Endothelial cell of umbilical vein (primary cell): Measurements from ENCODE around the gene DOC2B. TPM values are rescaled to one million over a fixed set of nuclear protein-coding genes. Genes with fewer than 3 reads are reported as not detected.

Source experiments
- BruUV-seq: library from RNA; stranded (reverse); fragments of 400-500 nt; replicated peaks from 2 replicates; lab custom pipeline; 2021; lab: Mats Ljungman, UMichigan
- CTCF ChIA-PET: fragments of 300-600, 350-600 bp; sonication (Branson Sonifier 250); formaldehyde crosslinking; loops from one replicate; lab custom pipeline; 2021; ENCODE audit warnings: antibody characterized with exemption, inconsistent platforms; lab: Charles Lee
- POLR2A ChIA-PET: fragments of 300-600, 350-600 bp; sonication (Branson Sonifier 250); formaldehyde crosslinking; loops from one replicate; lab custom pipeline; 2021; ENCODE audit warnings: antibody characterized with exemption, inconsistent platforms; lab: Charles Lee
- DNase-seq: peaks from one replicate; pipeline ENCODE4 v3.0.0-alpha.2; 2011; ENCODE audit warnings: low read depth, low spot score
- FAIRE-seq: peaks from 2 replicates; lab custom pipeline; 2011; peaks lifted over from hg19 to GRCh38; lab: Jason Lieb, UNC
- H2AFZ ChIP-seq: 2 replicates; pipeline ENCODE4 v1.6.0; 2012; ENCODE audit warnings: low read depth, low read length, control low read depth, inconsistent platforms
- H3K27ac ChIP-seq: 2 replicates; pipeline ENCODE4 v1.5.1; 2011; ENCODE audit warnings: low read depth, mild to moderate bottlenecking, control low read depth, low read length, moderate library complexity; ENCODE audit not compliant: insufficient read depth
- H3K27me3 ChIP-seq, 2 experiments: 2 replicates each; pipeline versions ENCODE4 v1.6.0 to v1.6.1; 2011; ENCODE audit warnings: low read length in 2 of 2, mixed read lengths in 1 of 2; ENCODE audit not compliant: control insufficient read depth in 2 of 2, insufficient read depth in 2 of 2
- H3K36me3 ChIP-seq, 2 experiments: 2 replicates in 1 of 2; 3 replicates in 1 of 2; pipeline ENCODE4 v1.5.1; 2011; ENCODE audit warnings: low read length in 2 of 2, mild to moderate bottlenecking in 1 of 2, moderate library complexity in 1 of 2; ENCODE audit not compliant: control insufficient read depth in 2 of 2, insufficient read depth in 2 of 2; ENCODE audit errors: extremely low read depth in 1 of 2
- H3K4me1 ChIP-seq: 3 replicates; pipeline ENCODE4 v1.5.1; 2011; ENCODE audit warnings: mild to moderate bottlenecking, low read length; ENCODE audit not compliant: control insufficient read depth, insufficient read depth; ENCODE audit errors: extremely low read depth
- H3K4me2 ChIP-seq: 2 replicates; pipeline ENCODE4 v1.6.1; 2011; ENCODE audit warnings: low read length, control low read depth, mixed read lengths; ENCODE audit not compliant: insufficient read depth
- H3K4me3 ChIP-seq, 3 experiments: fragments of 200-600 bp in 1 of 3; sonication (generic), shearing (Covaris generic) in 1 of 3; replicated peaks in 1 of 3; 2 replicates each; pipeline ENCODE4 v1.5.1; 2011 to 2016; ENCODE audit warnings: control low read depth in 3 of 3, low read length in 3 of 3, mild to moderate bottlenecking in 2 of 3, inconsistent platforms in 1 of 3, low read depth in 1 of 3, moderate library complexity in 1 of 3; ENCODE audit not compliant: insufficient read depth in 1 of 3
- H3K79me2 ChIP-seq: 2 replicates; pipeline ENCODE4 v1.6.0; 2012; ENCODE audit warnings: low read length, inconsistent platforms; ENCODE audit not compliant: control insufficient read depth, insufficient read depth
- H3K9ac ChIP-seq: replicated peaks from 2 replicates; pipeline ENCODE3; 2011; ENCODE audit warnings: low read length, control low read depth; ENCODE audit not compliant: insufficient read depth; ENCODE audit errors: extremely low read depth
- H3K9me1 ChIP-seq: replicated peaks from 3 replicates; pipeline ENCODE4 v1.6.0; 2011; ENCODE audit warnings: mild to moderate bottlenecking, low read length; ENCODE audit not compliant: control insufficient read depth, insufficient read depth; ENCODE audit errors: extremely low read depth
- H3K9me3 ChIP-seq: replicated peaks from 2 replicates; pipeline ENCODE4 v1.5.1; 2012; ENCODE audit warnings: low read length, inconsistent platforms; ENCODE audit not compliant: control insufficient read depth, insufficient read depth
- H4K20me1 ChIP-seq: replicated peaks from 2 replicates; pipeline ENCODE3; 2011; ENCODE audit warnings: mild to moderate bottlenecking, low read length; ENCODE audit not compliant: control insufficient read depth, insufficient read depth; ENCODE audit errors: extremely low read depth
- CTCF ChIP-seq, 2 donors: IDR thresholded peaks; 1 replicate in 1 of 2; 2 replicates in 1 of 2; pipeline ENCODE4 v1.5.1; 2011; ENCODE audit warnings: low read length in 2 of 2, mild to moderate bottlenecking in 2 of 2, moderate library complexity in 2 of 2, control low read depth in 1 of 2, inconsistent platforms in 1 of 2, low read depth in 1 of 2; ENCODE audit not compliant: insufficient read depth in 1 of 2; ENCODE audit errors: extremely low read depth in 1 of 2
- EZH2 ChIP-seq: IDR thresholded peaks from 2 replicates; pipeline ENCODE4 v1.6.1; 2012; ENCODE audit warnings: borderline replicate concordance, low read depth, mild to moderate bottlenecking, moderate library complexity, low read length, inconsistent platforms; ENCODE audit not compliant: severe bottlenecking
- FOS ChIP-seq: IDR thresholded peaks from 2 replicates; pipeline ENCODE4 v1.6.1; 2011; ENCODE audit warnings: mild to moderate bottlenecking, low read length, moderate library complexity, borderline replicate concordance; ENCODE audit not compliant: insufficient read depth
- GATA2 ChIP-seq: IDR thresholded peaks from 2 replicates; pipeline ENCODE4 v1.7.0; 2011; ENCODE audit warnings: low read depth, mild to moderate bottlenecking, moderate library complexity, mixed read lengths, low read length; ENCODE audit not compliant: insufficient read length, insufficient read depth
- JUN ChIP-seq: IDR thresholded peaks from 2 replicates; pipeline ENCODE4 v1.6.1; 2011; ENCODE audit warnings: borderline replicate concordance, low read depth; ENCODE audit not compliant: insufficient read length, insufficient read depth
- MAX ChIP-seq: IDR thresholded peaks from 2 replicates; pipeline ENCODE4 v1.6.1; 2011; ENCODE audit not compliant: insufficient read depth, insufficient read length
- MYC ChIP-seq: IDR thresholded peaks from one replicate; pipeline ENCODE4 v1.6.1; 2011; ENCODE audit warnings: mild to moderate bottlenecking, low read depth, low read length
- POLR2A ChIP-seq: IDR thresholded peaks from 2 replicates; pipeline ENCODE4 v1.6.1; 2012; ENCODE audit warnings: low read depth, mild to moderate bottlenecking, control low read depth, low read length
- POLR2AphosphoS5 ChIP-seq: IDR thresholded peaks from 2 replicates; pipeline ENCODE4 v1.6.1; 2012; ENCODE audit warnings: low read depth, mild to moderate bottlenecking, control low read depth, low read length, moderate library complexity; ENCODE audit not compliant: insufficient read depth
- dilution Hi-C: fragments of 300-500 bp; cut with MboI; formaldehyde crosslinking; loops from one replicate; pipeline ENCODE4 v1.15.0; 2019; ENCODE audit warnings: low sequenced_read_pairs; ENCODE audit not compliant: extremely low pct_ligation_motif_present
- intact Hi-C: fragments of 100-400 bp; cut with micrococcal nuclease; formaldehyde crosslinking; loops from one replicate; pipeline ENCODE4 v1.10.0; 2022
- polyA plus RNA-seq, 4 experiments: library from polyadenylated mRNA; depleted of rRNA in 3 of 4; stranded (reverse) in 3 of 4; unstranded in 1 of 4; fragments of >200 nt; gene quantifications; 2 replicates each; pipeline versions ENCODE4 v1.2.1 to v1.2.3, GENCODE V29; 2011 to 2012; ENCODE audit warnings: missing spikeins in 1 of 4
- total RNA-seq: library from RNA; stranded (reverse); gene quantifications from 2 replicates; pipeline ENCODE4 v1.2.3, GENCODE V29; 2021

The DOC2B gene
- total and polyA plus RNA-seq, 2 donors (not counting 3 experiments of a cell fraction or from before 2014, with no cell fraction given), result 0.10 to 0.22 TPM

GRCh38 chr17:149231-149630 is 32.2 kb downstream of the DOC2B start:
- Histone ChIP-seq H4K20me1 (no peaks in the 10 kb centered on the region), H2AFZ (no peak overlapping the region), H3K27ac (no peak overlapping the region), H3K79me2 (no peaks in the 10 kb centered on the region), H3K4me1 (peaks cover 8% of the 10 kb centered on the region), H3K4me2 (no peak overlapping the region), H3K27me3 (no peaks in the 10 kb centered on the region), H3K36me3 (no peaks in the 10 kb centered on the region), H3K4me3 (no peak overlapping the region), H3K9me1 (no peaks in the 10 kb centered on the region), H3K9me3 (no peaks in the 10 kb centered on the region), H3K9ac (no peak overlapping the region)
- intact Hi-C loops (loop anchor here (5.0 kb wide), 1 partner anchor 553 kb away; no protein-coding TSS in a partner anchor), dilution Hi-C loops (no loop called here)
- ChIA-PET POLR2A (no interaction called here), CTCF (interaction anchor here (1.0 to 1.7 kb wide), 6 partner anchors 9 to 909 kb away, joined by 3 to 6 read pairs (median 4); no protein-coding TSS in a partner anchor)
- FAIRE-seq, result no peak
- BruUV-seq, result no TSS peak
- no peak for TF ChIP-seq EZH2
- no peak for TF ChIP-seq CTCF (IDR thresholded peaks at IDR 0.05; ENCODE audit: extremely low read depth in 1 of 2, insufficient read depth in 1 of 2, low read depth in 1 of 2, low read length in 2 of 2)
- TF ChIP-seq FOS, result no peak
- TF ChIP-seq MYC, result no peak
- no peak for DNase-seq

GRCh38 chr17:148757-149156 is 32.7 kb downstream of the DOC2B start:
- no peak for TF ChIP-seq POLR2AphosphoS5
- no peak for TF ChIP-seq EZH2
- no peak for TF ChIP-seq GATA2
- TF ChIP-seq CTCF (IDR thresholded peaks at IDR 0.05; ENCODE audit: extremely low read depth in 1 of 2, insufficient read depth in 1 of 2, low read depth in 1 of 2, low read length in 2 of 2), result no peak
- TF ChIP-seq FOS, result no peak
- no peak for TF ChIP-seq JUN
- TF ChIP-seq MAX, result no peak
- no peak for TF ChIP-seq MYC
- no peak for TF ChIP-seq POLR2A
- POLR2A ChIA-PET, result no interaction called here
- Histone ChIP-seq H4K20me1 (no peaks in the 10 kb centered on the region), H3K9me3 (no peaks in the 10 kb centered on the region), H3K27me3 (no peaks in the 10 kb centered on the region), H3K27ac (no peak overlapping the region), H2AFZ (no peak overlapping the region), H3K79me2 (no peaks in the 10 kb centered on the region), H3K9me1 (no peaks in the 10 kb centered on the region), H3K4me3 (no peak overlapping the region), H3K4me1 (peaks cover 8% of the 10 kb centered on the region), H3K36me3 (no peaks in the 10 kb centered on the region), H3K4me2 (no peak overlapping the region), H3K9ac (no peak overlapping the region)
- dilution Hi-C loops, result no loop called here
- intact Hi-C loops, result loop anchor here (5.0 kb wide), 1 partner anchor 554 kb away; no protein-coding TSS in a partner anchor
- no peak for FAIRE-seq
- DNase-seq, result no peak
- CTCF ChIA-PET, result interaction anchor here (1.1 to 1.7 kb wide), 4 partner anchors 10 to 560 kb away, joined by 3 to 6 read pairs (median 4); no protein-coding TSS in a partner anchor
- no TSS peak for BruUV-seq
